Mesenchymal stem cell (in vitro differentiated cells and primary cell): Measurements from ENCODE around the gene PAQR8.
A peak's percentile ranks its signal among the peaks of the same experiment; 100 is the strongest.
"Not testable (repeated sequence)": the region's sequence is repeated elsewhere in the genome, so short reads cannot be mapped to it uniquely, and the experiment has no call there.

Source experiments
- DNase-seq: peaks from one replicate; pipeline ENCODE4 v3.0.0-alpha.2; 2013
- H2AFZ ChIP-seq: one replicate; pipeline ENCODE4 v1.6.1; 2013; ENCODE audit warnings: low read depth, mild to moderate bottlenecking, control low read depth, inconsistent platforms, low read length, moderate library complexity
- H2AK5ac ChIP-seq: 2 replicates; pipeline ENCODE4 v1.6.1; 2013; ENCODE audit warnings: low read length, moderate library complexity, mild to moderate bottlenecking, inconsistent platforms; ENCODE audit not compliant: severe bottlenecking
- H2BK120ac ChIP-seq: one replicate; pipeline ENCODE4 v1.6.1; 2013; ENCODE audit warnings: low read depth, mild to moderate bottlenecking, inconsistent platforms, low read length, moderate library complexity
- H2BK12ac ChIP-seq, 2 experiments: one replicate each; pipeline ENCODE4 v1.6.1; 2013; ENCODE audit warnings: inconsistent platforms in 2 of 2, low read length in 2 of 2, mild to moderate bottlenecking in 2 of 2, moderate library complexity in 2 of 2, control low read depth in 1 of 2
- H2BK15ac ChIP-seq: one replicate; pipeline ENCODE4 v1.6.1; 2013; ENCODE audit warnings: mild to moderate bottlenecking, low read depth, inconsistent platforms; ENCODE audit not compliant: poor library complexity, severe bottlenecking
- H2BK5ac ChIP-seq: 2 replicates; pipeline ENCODE4 v1.6.1; 2013; ENCODE audit warnings: low read depth, mild to moderate bottlenecking, low read length, control low read depth, inconsistent platforms; ENCODE audit not compliant: poor library complexity, severe bottlenecking
- H3K14ac ChIP-seq, 2 experiments: one replicate each; pipeline ENCODE4 v1.6.1; 2013; ENCODE audit warnings: inconsistent platforms in 2 of 2, low read length in 2 of 2, control low read depth in 1 of 2, mild to moderate bottlenecking in 1 of 2, moderate library complexity in 1 of 2
- H3K18ac ChIP-seq, 2 experiments: one replicate each; pipeline ENCODE4 v1.6.1; 2013; ENCODE audit warnings: inconsistent platforms in 2 of 2, low read length in 2 of 2, control low read depth in 1 of 2, low read depth in 1 of 2, mild to moderate bottlenecking in 1 of 2
- H3K23ac ChIP-seq, 2 experiments: one replicate each; pipeline ENCODE4 v1.6.1; 2013; ENCODE audit warnings: inconsistent platforms in 2 of 2, low read length in 2 of 2, mild to moderate bottlenecking in 2 of 2, moderate library complexity in 2 of 2, control low read depth in 1 of 2
- H3K27ac ChIP-seq: 2 replicates; pipeline ENCODE4 v1.5.1; 2013; ENCODE audit warnings: mild to moderate bottlenecking, moderate library complexity, low read length, control low read depth, inconsistent platforms; ENCODE audit not compliant: poor library complexity, severe bottlenecking
- H3K27me3 ChIP-seq, 2 experiments: 2 replicates each; pipeline versions ENCODE4 v1.6.1 to v1.7.0; 2013; ENCODE audit warnings: low read length in 2 of 2, mild to moderate bottlenecking in 2 of 2, moderate library complexity in 2 of 2, control low read depth in 1 of 2, inconsistent platforms in 1 of 2; ENCODE audit not compliant: control insufficient read depth in 1 of 2, insufficient read depth in 1 of 2
- H3K36me3 ChIP-seq, 2 experiments: 2 replicates each; pipeline versions ENCODE4 v1.6.1 to v1.7.0; 2013; ENCODE audit warnings: low read length in 2 of 2, control low read depth in 1 of 2, inconsistent platforms in 1 of 2, low read depth in 1 of 2, mild to moderate bottlenecking in 1 of 2; ENCODE audit not compliant: insufficient read depth in 2 of 2, control insufficient read depth in 1 of 2
- H3K4ac ChIP-seq, 2 experiments: one replicate each; pipeline ENCODE4 v1.6.1; 2013; ENCODE audit warnings: inconsistent platforms in 2 of 2, low read length in 2 of 2, mild to moderate bottlenecking in 2 of 2, moderate library complexity in 2 of 2, control low read depth in 1 of 2, low read depth in 1 of 2
- H3K4me1 ChIP-seq: 2 replicates; pipeline ENCODE4 v1.6.1; 2013; ENCODE audit warnings: low read depth, low read length, control low read depth; ENCODE audit not compliant: control insufficient read depth, insufficient read depth
- H3K4me2 ChIP-seq: 2 replicates; pipeline ENCODE4 v1.6.1; 2013; ENCODE audit warnings: low read length, mild to moderate bottlenecking, inconsistent platforms; ENCODE audit not compliant: poor library complexity, severe bottlenecking
- H3K4me3 ChIP-seq, 2 experiments: 2 replicates each; pipeline versions ENCODE4 v1.5.1 to v1.7.0; 2013; ENCODE audit warnings: low read length in 2 of 2, mild to moderate bottlenecking in 2 of 2, control low read depth in 1 of 2, low read depth in 1 of 2; ENCODE audit not compliant: insufficient read depth in 1 of 2
- H3K79me1 ChIP-seq: replicated peaks from 2 replicates; pipeline ENCODE4 v1.6.1; 2013; ENCODE audit warnings: mild to moderate bottlenecking, control low read depth, low read length, inconsistent platforms; ENCODE audit not compliant: poor library complexity, severe bottlenecking
- H3K9ac ChIP-seq: 2 replicates; pipeline ENCODE4 v1.7.0; 2013; ENCODE audit warnings: mild to moderate bottlenecking, low read length, moderate library complexity
- H3K9me3 ChIP-seq: 2 replicates; pipeline ENCODE4 v1.7.0; 2013; ENCODE audit warnings: mild to moderate bottlenecking, low read length; ENCODE audit not compliant: control insufficient read depth
- H4K8ac ChIP-seq: one replicate; pipeline ENCODE4 v1.6.1; 2013; ENCODE audit warnings: inconsistent platforms, mild to moderate bottlenecking, low read length, moderate library complexity
- H4K91ac ChIP-seq: one replicate; pipeline ENCODE4 v1.6.1; 2013; ENCODE audit warnings: mild to moderate bottlenecking, low read length, inconsistent platforms
- WGBS: methylation state at CpG from one replicate; pipeline ENCODE4 v1.1.7; 2013; ENCODE audit warnings: mixed read lengths; 5-methylcytosine and 5-hydroxymethylcytosine counted together

PAQR8 gene

GRCh38 chr6:52388119-52388518 is 26.2 kb downstream of the PAQR8 start:
- H2BK15ac ChIP-seq, H2BK12ac ChIP-seq: not testable (repeated sequence)

GRCh38 chr6:52388790-52389189 is 26.8 kb downstream of the PAQR8 start:
- H2BK5ac ChIP-seq, result no peak overlapping the region
- no peak overlapping the region for H4K8ac ChIP-seq
- H3K4me1 ChIP-seq, result peaks cover 2% of the 10 kb centered on the region
- no peak for DNase-seq
- 90% methylated on average over 4 of the region's 4 CpGs for whole genome bisulfite sequencing
- H3K18ac ChIP-seq, result no peak overlapping the region
- H3K14ac ChIP-seq, result no peak overlapping the region
- no peak overlapping the region for H3K23ac ChIP-seq
- H3K4me3 ChIP-seq, result no peak overlapping the region
- H2BK15ac ChIP-seq, result no peak overlapping the region
- no peak overlapping the region for H3K4me2 ChIP-seq
- H2BK120ac ChIP-seq, result no peak overlapping the region
- no peak overlapping the region for H3K9ac ChIP-seq
- H2BK12ac ChIP-seq, result no peak overlapping the region
- no peaks in the 10 kb centered on the region for H3K27me3 ChIP-seq
- peaks cover 7% of the 10 kb centered on the region for H3K79me1 ChIP-seq
- no peak overlapping the region for H2AFZ ChIP-seq
- no peak overlapping the region for H3K4ac ChIP-seq
- no peak overlapping the region for H2AK5ac ChIP-seq
- no peak overlapping the region for H4K91ac ChIP-seq
- no peaks in the 10 kb centered on the region for H3K36me3 ChIP-seq
- no peak overlapping the region for H3K27ac ChIP-seq
- no peaks in the 10 kb centered on the region for H3K9me3 ChIP-seq

More at GRCh38 chr6:52388119-52388518, 26.2 kb downstream of the PAQR8 start:
- H3K4me1 ChIP-seq, H4K8ac ChIP-seq, H3K27me3 ChIP-seq, H2AK5ac ChIP-seq, H3K18ac ChIP-seq, H2BK120ac ChIP-seq, H2BK5ac ChIP-seq, H3K4ac ChIP-seq, H3K4me3 ChIP-seq, H3K9ac ChIP-seq, H3K79me1 ChIP-seq, H3K4me2 ChIP-seq, H3K23ac ChIP-seq, H2AFZ ChIP-seq, H4K91ac ChIP-seq, H3K14ac ChIP-seq, H3K27ac ChIP-seq, H3K36me3 ChIP-seq, DNase-seq, H3K9me3 ChIP-seq: not testable (repeated sequence)
- WGBS, result 67% methylated on average over 3 of the region's 4 CpGs

- DNase-seq, result no peak
- Histone ChIP-seq H3K9ac (no peak overlapping the region), H3K23ac (no peak overlapping the region), H4K8ac (no peak overlapping the region), H3K4me2 (no peak overlapping the region), H3K14ac (no peak overlapping the region), H3K27ac (peak overlapping the region; percentile 64), H2AK5ac (no peak overlapping the region), H3K4me1 (peaks cover 2% of the 10 kb centered on the region), H3K4ac (no peak overlapping the region), H3K9me3 (no peaks in the 10 kb centered on the region), H2BK5ac (no peak overlapping the region), H3K4me3 (no peak overlapping the region), H3K79me1 (peaks cover 7% of the 10 kb centered on the region), H4K91ac (no peak overlapping the region), H3K36me3 (no peaks in the 10 kb centered on the region), H3K18ac (no peak overlapping the region), H3K27me3 (no peaks in the 10 kb centered on the region), H2AFZ (no peak overlapping the region), H2BK12ac (no peak overlapping the region), H2BK120ac (no peak overlapping the region), H2BK15ac (no peak overlapping the region)
- 88% methylated on average over 1 of the region's 1 CpG for WGBS
Observed at GRCh38 chr6:52389264-52389625, 27.3 kb downstream of the PAQR8 start.

- no peaks in the 10 kb centered on the region for H3K27me3 ChIP-seq
- H3K4me2 ChIP-seq, result peak overlapping the region; percentile 37
- no peak overlapping the region for H2AK5ac ChIP-seq
- H3K4ac ChIP-seq, result no peak overlapping the region
- no peak overlapping the region for H2AFZ ChIP-seq
- H2BK120ac ChIP-seq, result no peak overlapping the region
- DNase-seq, result peak; percentile 72
- H3K9ac ChIP-seq, result no peak overlapping the region
- H3K14ac ChIP-seq, result no peak overlapping the region
- H3K36me3 ChIP-seq, result no peaks in the 10 kb centered on the region
- H3K18ac ChIP-seq, result peak overlapping the region in 1 of 2 experiments; percentile 38
- H3K23ac ChIP-seq, result no peak overlapping the region
- H2BK12ac ChIP-seq, result peak overlapping the region in 1 of 2 experiments; percentile 42
- H3K27ac ChIP-seq, result peak overlapping the region; percentile 64
- no peak overlapping the region for H2BK5ac ChIP-seq
- H2BK15ac ChIP-seq, result no peak overlapping the region
- H4K8ac ChIP-seq, result no peak overlapping the region
- no peak overlapping the region for H4K91ac ChIP-seq
- H3K79me1 ChIP-seq, result peaks cover 8% of the 10 kb centered on the region
- no peaks in the 10 kb centered on the region for H3K9me3 ChIP-seq
- peaks cover 2% of the 10 kb centered on the region for H3K4me1 ChIP-seq
- 37% methylated on average over 7 of the region's 8 CpGs for WGBS
- H3K4me3 ChIP-seq, result no peak overlapping the region
Observed at GRCh38 chr6:52389626-52390360, 27.8 kb downstream of the PAQR8 start.
